HG03439 (cell line): Measurements from ENCODE around the gene PFDN2.
A peak's percentile ranks its signal among the peaks of the same experiment; 100 is the strongest.

Experiments used
- ATAC-seq: cut with Tn5 transposase; IDR thresholded peaks from one replicate; pipeline ENCODE4 v1.9.1; 2021; ENCODE audit warnings: mild to moderate bottlenecking, moderate library complexity; ENCODE audit not compliant: unreplicated experiment

The PFDN2 gene, protein sequence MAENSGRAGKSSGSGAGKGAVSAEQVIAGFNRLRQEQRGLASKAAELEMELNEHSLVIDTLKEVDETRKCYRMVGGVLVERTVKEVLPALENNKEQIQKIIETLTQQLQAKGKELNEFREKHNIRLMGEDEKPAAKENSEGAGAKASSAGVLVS

GRCh38 chr1:161117759-161118581 is at the start of gene PFDN2, which contains the start of gene NIT1:
Gene PFDN2, minus strand, starts transcription at chr1:161118037. Its CDS starts 11 bp downstream, at chr1:161118026.
Gene NIT1, plus strand, starts transcription at chr1:161118105. Its CDS starts 72 bp downstream, at chr1:161118177.
- ATAC-seq, result peak; percentile 68

DNA sequence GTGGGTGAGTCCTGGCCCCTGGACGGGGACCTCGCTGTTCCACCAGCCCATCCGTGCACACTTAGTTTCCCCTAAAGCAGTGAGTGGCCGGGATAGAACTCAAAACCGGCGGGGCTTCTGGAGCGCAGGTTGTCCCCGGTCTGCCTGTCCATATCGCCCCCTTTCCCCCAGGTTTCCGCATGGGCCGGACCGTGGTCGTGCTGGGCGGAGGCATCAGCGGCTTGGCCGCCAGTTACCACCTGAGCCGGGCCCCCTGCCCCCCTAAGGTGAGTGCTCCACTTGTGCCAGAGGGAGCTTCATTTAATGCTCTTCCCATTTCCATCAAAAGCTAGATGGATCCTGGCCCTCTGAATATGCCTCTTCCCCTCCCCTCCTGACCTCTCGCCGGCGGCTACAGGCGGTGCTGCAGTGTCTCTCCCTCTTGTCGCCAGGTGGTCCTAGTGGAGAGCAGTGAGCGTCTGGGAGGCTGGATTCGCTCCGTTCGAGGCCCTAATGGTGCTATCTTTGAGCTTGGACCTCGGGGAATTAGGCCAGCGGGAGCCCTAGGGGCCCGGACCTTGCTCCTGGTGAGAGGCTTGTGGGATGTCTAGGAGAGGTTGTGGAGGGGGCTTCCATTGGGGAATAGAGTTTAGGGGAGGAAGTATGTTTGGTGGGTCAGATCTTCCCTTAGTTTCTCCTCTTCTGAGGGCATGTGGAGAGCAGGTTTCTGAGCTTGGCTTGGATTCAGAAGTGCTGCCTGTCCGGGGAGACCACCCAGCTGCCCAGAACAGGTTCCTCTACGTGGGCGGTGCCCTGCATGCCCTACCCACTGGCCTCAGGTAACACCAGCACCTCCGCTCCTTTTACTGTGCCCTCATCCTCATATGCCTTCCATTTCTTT is 49.1 kb upstream of the PFDN2 start:
- peak; percentile 0 for ATAC-seq

DNA sequence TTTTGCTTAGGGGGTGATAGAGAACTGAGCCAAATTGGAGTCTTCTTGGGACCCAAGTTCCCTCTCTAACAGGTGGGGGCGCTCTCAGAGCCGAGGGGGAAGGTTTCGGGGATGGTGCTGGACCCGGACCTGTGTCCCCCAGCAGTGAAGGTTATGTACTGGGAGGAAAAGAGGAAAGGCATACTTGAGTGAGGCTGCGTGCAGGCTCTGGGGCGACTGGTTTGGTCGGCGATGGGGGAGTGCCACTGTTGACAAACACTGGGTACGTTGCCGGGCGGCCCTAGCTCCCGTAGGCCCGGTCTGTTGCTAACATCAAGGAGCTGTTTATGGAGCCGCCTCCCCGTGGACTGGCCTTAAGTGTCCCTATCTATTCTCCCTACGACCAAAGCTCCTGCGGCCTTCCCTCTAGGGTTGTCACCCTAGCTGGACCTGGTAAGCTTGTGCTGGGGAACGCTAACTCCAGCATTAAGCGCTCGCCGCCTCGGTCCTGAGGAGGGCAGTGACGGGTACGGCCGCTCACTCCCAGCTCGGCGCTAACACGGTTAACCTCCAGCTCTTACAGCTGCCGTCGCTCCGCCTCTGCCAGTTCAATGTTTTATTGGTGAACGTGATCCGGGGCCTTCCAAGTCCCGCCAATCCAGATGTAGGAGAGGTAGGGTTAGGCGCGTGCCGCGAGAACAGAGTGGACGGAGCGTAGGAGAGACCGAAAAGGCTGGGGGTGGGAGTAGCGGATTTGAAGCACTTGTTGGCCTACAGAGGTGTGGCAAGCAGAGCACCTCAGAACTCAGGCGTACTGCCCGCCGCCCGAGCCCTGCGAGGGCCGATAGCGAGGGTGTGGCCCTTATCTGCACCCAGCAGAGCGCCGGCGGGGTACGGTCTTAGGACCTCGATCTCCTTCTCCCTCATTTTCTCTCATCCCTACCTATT is 48.2 kb upstream of the PFDN2 start, which contains the start of gene PPOX:
TSS of gene PPOX (plus strand) at position 685 of the 927 bp plus-strand sequence. CDS start 422 bp downstream, outside the sequence.
- peak; percentile 90 for ATAC-seq

DNA sequence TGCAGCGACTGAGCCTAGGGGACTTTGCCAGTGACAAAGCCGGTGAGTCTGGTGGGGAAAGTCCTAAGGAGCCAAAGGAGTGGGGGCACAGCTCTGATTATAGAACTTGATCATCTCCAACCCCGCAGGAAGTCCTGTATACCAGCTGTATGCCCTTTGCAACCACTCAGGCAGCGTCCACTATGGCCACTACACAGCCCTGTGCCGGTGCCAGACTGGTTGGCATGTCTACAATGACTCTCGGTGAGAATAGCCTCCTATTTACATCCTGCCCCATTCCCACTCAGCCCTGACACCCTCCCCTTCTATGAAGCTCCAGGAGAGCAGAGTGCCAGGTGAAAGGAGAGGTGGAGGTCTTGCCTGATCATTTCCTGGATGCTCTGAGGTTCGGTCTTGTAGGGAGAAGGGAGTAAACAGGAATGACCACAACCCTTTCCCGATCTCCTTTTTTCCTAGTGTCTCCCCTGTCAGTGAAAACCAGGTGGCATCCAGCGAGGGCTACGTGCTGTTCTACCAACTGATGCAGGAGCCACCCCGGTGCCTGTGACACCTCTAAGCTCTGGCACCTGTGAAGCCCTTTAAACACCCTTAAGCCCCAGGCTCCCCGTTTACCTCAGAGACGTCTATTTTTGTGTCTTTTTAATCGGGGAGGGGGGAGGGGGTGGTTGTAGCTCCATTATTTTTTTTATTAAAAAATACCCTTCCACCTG is 47.2 kb upstream of the PFDN2 start:
- ATAC-seq, result no peak

DNA sequence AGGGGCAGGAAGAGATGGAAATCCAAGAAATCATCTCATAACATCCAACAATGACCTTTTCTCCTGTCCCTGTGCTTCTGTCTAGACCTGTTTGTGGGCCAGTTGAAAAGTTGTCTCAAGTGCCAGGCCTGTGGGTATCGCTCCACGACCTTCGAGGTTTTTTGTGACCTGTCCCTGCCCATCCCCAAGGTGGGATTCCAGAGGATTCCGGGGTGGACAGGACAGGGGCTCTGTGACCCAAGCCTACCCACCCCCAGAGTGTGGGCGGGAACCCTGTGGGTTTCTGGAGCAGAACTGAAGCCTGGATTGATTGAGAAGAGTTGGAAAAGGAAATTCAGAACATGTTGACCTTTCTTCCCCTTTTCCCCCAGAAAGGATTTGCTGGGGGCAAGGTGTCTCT is 46.0 kb upstream of the PFDN2 start:
- no peak for ATAC-seq

GRCh38 chr1:161162806-161163205 is 45.0 kb upstream of the PFDN2 start:
- ATAC-seq, result no peak

GRCh38 chr1:161162052-161162451 is 44.2 kb upstream of the PFDN2 start:
- no peak for ATAC-seq

DNA sequence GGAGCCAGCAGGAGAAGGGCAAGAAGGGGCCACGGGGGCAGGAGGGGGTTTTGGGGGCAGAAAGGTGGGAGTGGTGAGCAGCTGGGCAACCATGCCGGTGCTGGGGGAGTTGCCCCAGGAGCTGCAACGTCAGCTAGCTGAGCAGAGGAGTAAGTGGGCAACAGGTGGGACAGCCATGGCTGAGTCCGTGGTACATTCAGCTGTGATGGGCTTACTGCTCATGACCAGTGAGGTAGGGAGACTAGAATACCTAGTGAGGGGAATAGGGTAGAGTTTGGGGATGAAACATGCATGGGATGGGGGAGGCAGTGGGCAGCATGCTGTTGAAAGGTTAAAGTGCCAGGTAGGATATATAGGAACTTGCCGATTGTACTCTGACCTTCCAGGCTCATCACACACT is 43.8 kb upstream of the PFDN2 start:
- ATAC-seq, result no peak

DNA sequence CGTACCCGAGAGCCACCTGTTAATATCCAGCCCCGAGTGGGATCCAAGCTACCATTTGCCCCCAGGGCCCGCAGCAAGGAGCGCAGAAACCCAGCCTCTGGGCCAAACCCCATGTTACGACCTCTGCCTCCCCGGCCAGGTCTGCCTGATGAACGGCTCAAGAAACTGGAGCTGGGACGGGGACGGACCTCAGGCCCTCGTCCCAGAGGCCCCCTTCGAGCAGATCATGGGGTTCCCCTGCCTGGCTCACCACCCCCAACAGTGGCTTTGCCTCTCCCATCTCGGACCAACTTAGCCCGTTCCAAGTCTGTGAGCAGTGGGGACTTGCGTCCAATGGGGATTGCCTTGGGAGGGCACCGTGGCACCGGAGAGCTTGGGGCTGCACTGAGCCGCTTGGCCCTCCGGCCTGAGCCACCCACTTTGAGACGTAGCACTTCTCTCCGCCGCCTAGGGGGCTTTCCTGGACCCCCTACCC is 42.9 kb upstream of the PFDN2 start:
- no peak for ATAC-seq

DNA sequence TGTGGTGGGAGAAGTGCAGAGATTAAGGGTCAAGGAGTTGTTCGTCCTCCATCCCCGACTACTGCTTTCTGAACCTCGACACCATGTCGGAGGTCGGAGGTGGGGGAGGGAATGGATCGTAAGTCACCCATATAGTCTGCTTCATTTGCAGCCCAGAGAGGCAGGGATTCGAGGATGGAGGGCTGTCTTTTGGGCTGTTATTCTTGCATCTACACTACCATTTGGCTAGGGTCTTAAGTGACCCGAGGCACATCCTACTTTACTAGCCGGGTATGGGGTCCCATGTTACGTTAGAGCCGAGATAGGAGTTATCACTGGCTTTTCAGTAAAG is 42.0 kb upstream of the PFDN2 start:
- no peak for ATAC-seq

GRCh38 chr1:161159087-161159912 is 41.5 kb upstream of the PFDN2 start, which contains the start of gene USP21:
Gene USP21, plus strand, starts transcription at chr1:161159500. Its CDS starts 1,141 bp downstream, at chr1:161160641.
- peak; percentile 67 for ATAC-seq

GRCh38 chr1:161158316-161159010 is 40.6 kb upstream of the PFDN2 start:
- ATAC-seq, result no peak

- ATAC-seq, result no peak
Measured at GRCh38 chr1:161157867-161158266, 40.0 kb upstream of the PFDN2 start.

DNA sequence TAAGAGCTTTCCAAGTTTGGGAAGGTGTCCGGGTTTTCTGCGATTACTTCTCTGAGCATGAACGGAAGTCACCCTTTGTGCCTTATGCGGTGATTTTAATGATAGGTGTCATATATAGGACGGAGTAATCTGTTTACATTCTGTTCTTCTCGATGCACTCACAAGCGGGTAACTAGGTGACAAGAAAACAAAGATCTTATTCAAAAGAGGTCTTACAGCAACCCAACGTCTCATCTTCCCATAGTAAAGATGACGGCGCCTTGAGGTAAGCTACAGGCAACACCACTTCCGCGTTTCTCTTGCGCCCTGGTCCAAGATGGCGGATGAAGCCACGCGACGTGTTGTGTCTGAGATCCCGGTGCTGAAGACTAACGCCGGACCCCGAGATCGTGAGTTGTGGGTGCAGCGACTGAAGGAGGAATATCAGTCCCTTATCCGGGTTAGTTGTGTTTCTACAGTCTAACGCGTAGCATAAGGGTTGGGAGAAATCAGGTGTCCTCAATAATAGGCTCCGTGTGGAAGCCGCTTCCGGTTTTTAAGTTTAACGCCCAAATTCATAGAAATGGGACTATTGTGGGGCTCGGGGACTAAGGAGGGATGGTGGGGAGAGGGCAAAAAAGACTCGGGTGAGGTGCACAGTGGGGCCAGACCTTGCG is 36.0 kb upstream of the PFDN2 start, which contains the start of gene UFC1:
TSS of gene UFC1 (plus strand) at position 297 of the 656 bp plus-strand sequence. CDS start at position 317, 20 bp downstream.
- peak; percentile 76 for ATAC-seq

GRCh38 chr1:161153176-161153575 is 35.3 kb upstream of the PFDN2 start:
- ATAC-seq, result no peak

DNA sequence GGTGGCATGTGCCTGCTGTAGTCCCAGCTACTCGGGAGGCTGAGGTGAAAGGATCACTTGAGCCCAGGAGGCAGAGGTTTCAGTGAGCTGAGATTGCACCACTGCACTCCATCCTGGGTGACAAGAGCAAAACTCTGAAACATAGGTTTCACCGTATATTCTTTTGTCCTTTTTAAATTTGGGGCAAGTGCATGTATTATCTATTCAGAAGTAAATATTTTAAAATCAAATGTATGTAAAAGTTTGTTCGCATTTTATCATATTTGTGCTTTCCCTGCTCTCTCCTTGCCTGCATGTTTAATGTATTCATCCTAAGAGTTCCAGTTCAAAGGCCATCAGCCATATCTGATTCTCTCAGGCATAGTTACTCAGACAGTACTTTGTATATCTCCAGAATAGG is 28.0 kb upstream of the PFDN2 start:
- ATAC-seq, result no peak

GRCh38 chr1:161140755-161141400 is 23.0 kb upstream of the PFDN2 start:
- no peak for ATAC-seq
